DND-41 (cell line): ENCODE results near the gene CHST12.
"Not testable (repeated sequence)": the region's sequence is repeated elsewhere in the genome, so short reads cannot be mapped to it uniquely, and the experiment has no call there.

Source experiments
- ATAC-seq: fragments of 200-7000 bp; cut with Tn5 transposase; 3 replicates; pipeline ENCODE4 v1.9.1; 2021; ENCODE audit warnings: low read depth; ENCODE audit not compliant: insufficient read depth
- DNase-seq: peaks from one replicate; pipeline ENCODE4 v3.0.0-alpha.2; 2020
- H2AFZ ChIP-seq: 2 replicates; pipeline ENCODE4 v1.6.0; 2012; ENCODE audit warnings: low read depth, low read length
- H3K27ac ChIP-seq: 2 replicates; pipeline ENCODE4 v1.5.1; 2012; ENCODE audit warnings: low read length, inconsistent platforms
- H3K27me3 ChIP-seq: fragments of 200-600 bp; sonication (generic); 2 replicates; pipeline ENCODE4 v1.6.0; 2012; ENCODE audit warnings: low read length, mild to moderate bottlenecking, inconsistent platforms; ENCODE audit not compliant: insufficient read depth, poor library complexity
- H3K36me3 ChIP-seq: 2 replicates; pipeline ENCODE4 v1.5.1; 2012; ENCODE audit warnings: low read length, inconsistent platforms; ENCODE audit not compliant: insufficient read depth
- H3K4me1 ChIP-seq: 2 replicates; pipeline ENCODE4 v1.5.1; 2012; ENCODE audit warnings: mild to moderate bottlenecking, low read length; ENCODE audit not compliant: insufficient read depth
- H3K4me2 ChIP-seq: 2 replicates; pipeline ENCODE4 v1.6.0; 2012; ENCODE audit warnings: mild to moderate bottlenecking, moderate library complexity, low read length, inconsistent platforms; ENCODE audit not compliant: insufficient read depth
- H3K4me3 ChIP-seq, 2 experiments: fragments of 200-600 bp in 1 of 2; shearing (Covaris generic) in 1 of 2; 2 replicates each; pipeline ENCODE4 v1.5.1; 2012 to 2016; ENCODE audit warnings: inconsistent platforms in 2 of 2, low read length in 2 of 2, mild to moderate bottlenecking in 2 of 2, low read depth in 1 of 2, moderate library complexity in 1 of 2
- H3K79me2 ChIP-seq: 2 replicates; pipeline ENCODE4 v1.6.0; 2012; ENCODE audit warnings: low read length, inconsistent platforms; ENCODE audit not compliant: insufficient read depth
- H3K9ac ChIP-seq: 2 replicates; pipeline ENCODE4 v1.6.0; 2012; ENCODE audit warnings: low read depth, mild to moderate bottlenecking, inconsistent platforms, low read length, moderate library complexity
- H3K9me3 ChIP-seq: 2 replicates; pipeline ENCODE4 v1.5.1; 2012; ENCODE audit warnings: low read length, moderate library complexity, mild to moderate bottlenecking, inconsistent platforms; ENCODE audit not compliant: insufficient read depth, severe bottlenecking
- H4K20me1 ChIP-seq: 2 replicates; pipeline ENCODE4 v1.6.0; 2012; ENCODE audit warnings: low read length; ENCODE audit not compliant: insufficient read depth
- CTCF ChIP-seq: IDR thresholded peaks from 2 replicates; pipeline ENCODE4 v1.5.1; 2012; ENCODE audit warnings: borderline replicate concordance, low read length, moderate library complexity, mild to moderate bottlenecking; ENCODE audit not compliant: poor library complexity, severe bottlenecking; ENCODE audit errors: extremely low read depth
- EZH2 ChIP-seq: IDR thresholded peaks from 3 replicates; pipeline ENCODE4 v1.6.1; 2012; ENCODE audit warnings: borderline replicate concordance, low read depth, mild to moderate bottlenecking, moderate library complexity, low read length, inconsistent platforms; ENCODE audit not compliant: severe bottlenecking

The CHST12 gene

GRCh38 chr7:2386964-2387669, 16.3 kb upstream of the CHST12 start:
- Histone ChIP-seq H3K36me3 (peaks cover 10% of the 10 kb centered on the region; the same call in 1 of the 2 replicates), H3K4me2 (no peak overlapping the region), H3K9ac (no peak overlapping the region), H3K27me3 (no peaks in the 10 kb centered on the region), H3K79me2 (no peaks in the 10 kb centered on the region), H3K9me3 (no peaks in the 10 kb centered on the region), H2AFZ (no peak overlapping the region), H4K20me1 (peaks cover 5% of the 10 kb centered on the region; the same call in 1 of the 2 replicates), H3K4me1 (no peaks in the 10 kb centered on the region), H3K27ac (no peak overlapping the region), H3K4me3 (no peak overlapping the region)
- no peak for DNase-seq
- TF ChIP-seq EZH2: no peak
- TF ChIP-seq CTCF: no peak
- ATAC-seq: no peak

GRCh38 chr7:2387897-2388636, 15.3 kb upstream of the CHST12 start:
- peaks cover 3% of the 10 kb centered on the region; the same call in 1 of the 2 replicates for H3K36me3 ChIP-seq
- no peaks in the 10 kb centered on the region for H3K9me3 ChIP-seq
- ATAC-seq: no peak
- TF ChIP-seq EZH2: no peak
- no peak for TF ChIP-seq CTCF
- no peaks in the 10 kb centered on the region for H3K4me1 ChIP-seq
- no peak overlapping the region for H3K9ac ChIP-seq
- no peak overlapping the region for H3K27ac ChIP-seq
- no peak overlapping the region for H3K4me3 ChIP-seq
- no peak overlapping the region for H3K4me2 ChIP-seq
- no peak for DNase-seq
- no peaks in the 10 kb centered on the region for H3K79me2 ChIP-seq
- H2AFZ ChIP-seq: no peak overlapping the region
- peaks cover 3% of the 10 kb centered on the region; the same call in 1 of the 2 replicates for H4K20me1 ChIP-seq
- no peaks in the 10 kb centered on the region for H3K27me3 ChIP-seq

- Histone ChIP-seq H3K27me3 (no peaks in the 10 kb centered on the region), H3K9ac (no peak overlapping the region), H3K36me3 (no peaks in the 10 kb centered on the region; the same call in 1 of the 2 replicates), H2AFZ (no peak overlapping the region), H3K9me3 (no peaks in the 10 kb centered on the region), H3K4me2 (no peak overlapping the region), H3K79me2 (no peaks in the 10 kb centered on the region), H4K20me1 (peaks cover 3% of the 10 kb centered on the region; the same call in 1 of the 2 replicates), H3K4me1 (no peaks in the 10 kb centered on the region), H3K27ac (no peak overlapping the region), H3K4me3 (no peak overlapping the region)
- no peak for ATAC-seq
- DNase-seq: no peak
- TF ChIP-seq CTCF (no peak), EZH2 (no peak)
Measured at GRCh38 chr7:2388637-2388954, 14.8 kb upstream of the CHST12 start.

- not testable (repeated sequence) for H3K9ac ChIP-seq, H3K4me3 ChIP-seq, H3K79me2 ChIP-seq, H4K20me1 ChIP-seq, H3K27ac ChIP-seq, ATAC-seq, H3K36me3 ChIP-seq, H3K9me3 ChIP-seq, H2AFZ ChIP-seq, H3K4me1 ChIP-seq, H3K4me2 ChIP-seq, H3K27me3 ChIP-seq, DNase-seq
Measured at GRCh38 chr7:2390020-2390816, 13.2 kb upstream of the CHST12 start.
